ENCODE measurements around the gene KCTD6. TPM values are rescaled to one million over a fixed set of nuclear protein-coding genes. Genes with fewer than 3 reads are reported as not detected.

Gene KCTD6
- total RNA-seq, 1 donor from 2014 or later = 14.4 TPM

DNA sequence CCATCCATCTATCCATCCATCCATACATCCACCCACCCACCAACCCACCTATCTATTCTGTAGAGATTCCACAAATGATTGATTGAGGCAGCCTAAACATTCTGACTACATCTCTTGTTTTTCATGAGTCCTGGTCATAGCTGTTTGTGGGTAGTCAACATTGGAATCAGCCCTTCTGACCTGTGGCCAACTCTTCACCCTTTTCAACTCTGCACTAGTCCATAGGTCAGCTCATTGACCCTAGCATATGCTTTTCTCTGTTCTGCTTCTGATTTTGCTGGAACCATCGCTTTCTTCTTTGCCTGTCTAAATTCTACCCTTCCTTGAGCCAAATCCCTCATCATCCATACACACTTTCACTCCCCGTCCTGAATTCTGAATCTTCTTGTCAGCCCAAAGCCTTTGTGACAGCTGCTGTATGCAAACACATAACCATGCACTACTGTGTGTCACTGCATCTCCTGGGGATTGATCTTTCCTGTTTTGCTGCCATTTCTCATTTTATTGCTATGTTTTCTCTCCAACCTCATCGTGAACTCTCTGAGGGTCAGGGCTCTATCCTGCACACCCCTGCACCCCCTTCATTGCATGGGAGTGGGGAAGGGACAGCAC lies 16.8 kb upstream of the KCTD6 start:
- H3K9me3 Mint-ChIP-seq (ENCODE audit: unreplicated experiment) = peaks cover 7% of the 10 kb centered on the region
- peak overlapping the region; percentile 0 for H3K27ac Mint-ChIP-seq (ENCODE audit: unreplicated experiment)
- no peaks in the 10 kb centered on the region for H3K36me3 Mint-ChIP-seq (ENCODE audit: unreplicated experiment)
- H3K4me1 Mint-ChIP-seq (ENCODE audit: unreplicated experiment) = peaks cover 46% of the 10 kb centered on the region
- H3K4me3 Mint-ChIP-seq (ENCODE audit: unreplicated experiment) = no peak overlapping the region
- no peak for DNase-seq (ENCODE audit: extremely low spot score, unreplicated experiment)
- TF ChIP-seq, protein P1, sequence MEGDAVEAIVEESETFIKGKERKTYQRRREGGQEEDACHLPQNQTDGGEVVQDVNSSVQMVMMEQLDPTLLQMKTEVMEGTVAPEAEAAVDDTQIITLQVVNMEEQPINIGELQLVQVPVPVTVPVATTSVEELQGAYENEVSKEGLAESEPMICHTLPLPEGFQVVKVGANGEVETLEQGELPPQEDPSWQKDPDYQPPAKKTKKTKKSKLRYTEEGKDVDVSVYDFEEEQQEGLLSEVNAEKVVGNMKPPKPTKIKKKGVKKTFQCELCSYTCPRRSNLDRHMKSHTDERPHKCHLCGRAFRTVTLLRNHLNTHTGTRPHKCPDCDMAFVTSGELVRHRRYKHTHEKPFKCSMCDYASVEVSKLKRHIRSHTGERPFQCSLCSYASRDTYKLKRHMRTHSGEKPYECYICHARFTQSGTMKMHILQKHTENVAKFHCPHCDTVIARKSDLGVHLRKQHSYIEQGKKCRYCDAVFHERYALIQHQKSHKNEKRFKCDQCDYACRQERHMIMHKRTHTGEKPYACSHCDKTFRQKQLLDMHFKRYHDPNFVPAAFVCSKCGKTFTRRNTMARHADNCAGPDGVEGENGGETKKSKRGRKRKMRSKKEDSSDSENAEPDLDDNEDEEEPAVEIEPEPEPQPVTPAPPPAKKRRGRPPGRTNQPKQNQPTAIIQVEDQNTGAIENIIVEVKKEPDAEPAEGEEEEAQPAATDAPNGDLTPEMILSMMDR (IDR thresholded peaks at IDR 0.05) = no peak
- no peaks in the 10 kb centered on the region for H3K27me3 Mint-ChIP-seq (ENCODE audit: unreplicated experiment)

DNA sequence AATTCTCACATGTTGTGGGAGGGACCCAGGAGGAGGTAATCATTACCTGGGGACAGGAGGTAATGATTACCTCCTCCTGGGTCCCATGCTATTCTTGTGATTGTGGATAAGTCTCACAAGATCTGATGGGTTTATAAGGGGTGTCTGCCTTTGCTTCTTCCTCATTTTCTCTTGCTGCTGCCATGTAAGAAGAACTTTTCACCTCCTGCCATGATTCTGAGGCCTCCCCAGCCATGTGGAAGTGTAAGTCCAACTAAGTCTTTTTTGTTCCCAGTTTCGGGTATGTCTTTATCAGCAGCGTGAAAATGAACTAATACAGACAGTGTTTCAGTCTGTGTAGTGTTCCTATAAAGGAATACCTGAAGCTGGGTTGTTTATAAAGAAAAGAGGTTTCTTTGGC lies 13.1 kb upstream of the KCTD6 start:
- H3K4me3 Mint-ChIP-seq (ENCODE audit: unreplicated experiment) = no peak overlapping the region
- H3K27me3 Mint-ChIP-seq (ENCODE audit: unreplicated experiment) = peaks cover 2% of the 10 kb centered on the region
- H3K36me3 Mint-ChIP-seq (ENCODE audit: unreplicated experiment) = peaks cover 2% of the 10 kb centered on the region
- H3K4me1 Mint-ChIP-seq (ENCODE audit: unreplicated experiment) = peaks cover 15% of the 10 kb centered on the region
- DNase-seq (ENCODE audit: extremely low spot score, unreplicated experiment) = no peak
- TF ChIP-seq, protein P1 (IDR thresholded peaks at IDR 0.05) = no peak
- no peak overlapping the region for H3K27ac Mint-ChIP-seq (ENCODE audit: unreplicated experiment)
- H3K9me3 Mint-ChIP-seq (ENCODE audit: unreplicated experiment) = peaks cover 7% of the 10 kb centered on the region

DNA sequence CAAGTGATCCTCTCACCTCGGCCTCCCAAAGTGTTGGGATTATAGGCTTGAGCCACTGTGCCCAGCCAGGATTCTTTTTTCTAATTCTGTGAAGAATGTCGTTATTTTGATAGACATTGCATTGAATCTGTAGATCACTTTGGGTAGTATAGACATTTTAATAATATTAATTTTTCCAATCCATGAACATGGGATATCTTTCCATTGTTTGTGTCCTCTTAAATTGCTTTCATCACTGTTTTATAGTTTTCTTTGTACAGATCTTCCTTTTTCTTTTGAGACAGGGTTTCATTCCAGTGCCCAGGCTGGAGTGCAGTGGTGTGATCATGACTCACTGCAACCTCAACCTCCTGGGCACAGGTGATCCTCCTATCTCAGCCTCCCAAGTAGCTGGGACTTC lies 11.6 kb upstream of the KCTD6 start:
- Mint-ChIP-seq H3K9me3 (ENCODE audit: unreplicated experiment) (peaks cover 7% of the 10 kb centered on the region), H3K4me1 (ENCODE audit: unreplicated experiment) (peaks cover 5% of the 10 kb centered on the region), H3K36me3 (ENCODE audit: unreplicated experiment) (peaks cover 2% of the 10 kb centered on the region), H3K4me3 (ENCODE audit: unreplicated experiment) (no peak overlapping the region), H3K27me3 (ENCODE audit: unreplicated experiment) (peaks cover 2% of the 10 kb centered on the region), H3K27ac (ENCODE audit: unreplicated experiment) (no peak overlapping the region)
- DNase-seq (ENCODE audit: extremely low spot score, unreplicated experiment) = no peak
- TF ChIP-seq, protein P1 (IDR thresholded peaks at IDR 0.05) = no peak

DNA sequence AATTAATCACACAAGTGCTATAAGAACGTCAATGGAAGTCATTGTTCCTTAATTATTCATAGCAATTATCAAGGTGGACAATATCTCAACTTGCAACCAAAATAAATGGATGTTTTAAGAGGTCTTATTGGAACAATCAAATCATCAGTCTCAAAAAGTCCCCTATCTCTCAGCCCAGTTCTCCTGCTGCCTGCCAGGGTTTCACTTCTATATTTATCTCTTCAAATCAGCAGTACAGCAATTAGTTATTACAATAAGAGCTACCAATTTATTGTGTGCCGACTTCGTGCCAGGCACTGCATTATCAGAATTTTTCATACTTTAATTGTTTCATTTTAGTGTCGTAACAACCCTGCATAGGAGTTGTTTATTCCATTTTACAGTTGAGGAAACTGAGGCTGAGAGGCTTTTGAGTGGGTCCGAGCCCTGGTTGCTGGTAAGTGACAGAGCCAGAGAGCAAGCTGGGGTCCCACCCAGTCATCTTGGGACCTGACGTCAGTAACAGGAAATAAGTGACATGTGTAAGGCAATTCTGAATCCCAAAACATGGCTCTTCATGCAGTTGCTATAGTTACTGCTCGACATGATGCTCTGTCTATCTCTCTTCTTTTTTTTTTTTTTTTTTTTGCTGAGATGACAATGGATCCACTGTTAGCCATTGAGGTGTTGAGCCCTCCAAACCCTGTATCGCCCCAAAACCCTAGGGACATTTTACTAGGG lies 8.8 kb upstream of the KCTD6 start:
- H3K27me3 Mint-ChIP-seq (ENCODE audit: unreplicated experiment) = peaks cover 2% of the 10 kb centered on the region
- H3K27ac Mint-ChIP-seq (ENCODE audit: unreplicated experiment) = no peak overlapping the region
- DNase-seq (ENCODE audit: extremely low spot score, unreplicated experiment) = no peak
- TF ChIP-seq, protein P1 (IDR thresholded peaks at IDR 0.05) = no peak
- H3K36me3 Mint-ChIP-seq (ENCODE audit: unreplicated experiment) = peaks cover 2% of the 10 kb centered on the region
- H3K4me1 Mint-ChIP-seq (ENCODE audit: unreplicated experiment) = peaks cover 18% of the 10 kb centered on the region
- H3K9me3 Mint-ChIP-seq (ENCODE audit: unreplicated experiment) = peaks cover 7% of the 10 kb centered on the region
- no peak overlapping the region for H3K4me3 Mint-ChIP-seq (ENCODE audit: unreplicated experiment)

DNA sequence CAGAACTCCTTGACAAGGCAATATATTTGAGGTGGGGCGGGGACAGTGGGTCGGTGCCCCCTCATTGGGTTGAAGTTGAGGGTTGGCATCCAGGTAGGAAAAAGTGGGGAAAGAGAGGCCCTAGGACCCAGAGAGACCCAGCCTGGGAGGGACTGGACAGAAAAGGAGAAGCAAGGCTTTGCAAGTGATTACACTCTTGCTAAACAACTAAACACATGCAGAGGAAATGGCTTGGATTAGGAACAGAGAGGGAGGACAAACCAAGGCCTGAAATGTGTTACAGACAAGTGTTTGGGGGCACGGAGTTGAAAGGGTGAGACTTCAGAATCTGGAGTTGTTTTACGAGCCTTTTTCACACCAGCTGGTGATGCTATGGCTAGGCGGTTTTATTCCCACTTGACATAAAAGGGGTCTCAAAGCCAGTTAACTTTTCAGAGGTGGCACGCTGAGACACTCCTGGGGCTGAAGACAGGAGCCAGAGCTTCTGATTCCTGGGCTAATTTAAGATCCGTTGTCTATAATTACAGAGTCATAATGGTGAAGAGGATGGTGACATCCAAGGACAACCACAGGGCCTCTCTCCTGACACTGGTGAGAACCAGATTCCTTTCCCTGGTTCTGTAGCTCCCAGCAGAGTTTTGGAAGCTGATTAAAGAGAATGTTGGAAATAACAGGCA lies 7.7 kb upstream of the KCTD6 start:
- peaks cover 20% of the 10 kb centered on the region for H3K4me1 Mint-ChIP-seq (ENCODE audit: unreplicated experiment)
- DNase-seq (ENCODE audit: extremely low spot score, unreplicated experiment) = no peak
- H3K27me3 Mint-ChIP-seq (ENCODE audit: unreplicated experiment) = peaks cover 2% of the 10 kb centered on the region
- H3K36me3 Mint-ChIP-seq (ENCODE audit: unreplicated experiment) = peaks cover 2% of the 10 kb centered on the region
- H3K9me3 Mint-ChIP-seq (ENCODE audit: unreplicated experiment) = peaks cover 4% of the 10 kb centered on the region
- TF ChIP-seq, protein P1 (IDR thresholded peaks at IDR 0.05) = no peak
- H3K4me3 Mint-ChIP-seq (ENCODE audit: unreplicated experiment) = no peak overlapping the region
- H3K27ac Mint-ChIP-seq (ENCODE audit: unreplicated experiment) = no peak overlapping the region

Measured in osteocyte (in vitro differentiated cells).